ENCODE measurements around the gene ZNF574. TPM values are rescaled to one million over a fixed set of nuclear protein-coding genes. Genes with fewer than 3 reads are reported as not detected.

Gene ZNF574
- total RNA-seq, 1 experiment from 2014 or later: 27.5 TPM

DNA sequence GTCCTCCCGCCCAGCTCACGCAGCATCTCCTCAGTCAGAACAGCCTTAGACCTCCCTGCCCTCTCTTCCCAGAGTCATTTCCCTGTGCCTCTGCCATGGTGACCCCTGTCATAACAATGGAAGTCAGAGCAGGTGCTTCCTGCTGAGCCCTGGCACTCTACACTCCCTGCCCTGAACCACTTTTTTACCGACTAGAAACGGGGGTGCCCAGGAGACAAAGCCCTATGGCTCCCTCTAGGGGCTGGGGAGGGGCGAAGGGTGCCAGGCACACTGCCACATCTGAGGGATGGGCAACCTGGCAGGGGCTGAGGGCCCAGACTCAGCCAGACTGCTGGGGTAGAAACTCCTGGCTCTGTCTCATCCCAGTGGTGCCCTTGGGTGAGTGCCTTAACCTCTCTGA lies 16.4 kb downstream of the ZNF574 start:
- no peaks in the 10 kb centered on the region for H3K36me3 ChIP-seq (ENCODE audit: insufficient read depth, low read length, poor library complexity, severe bottlenecking)
- intact Hi-C loops (cut with micrococcal nuclease; ENCODE audit: unreplicated experiment): no loop called here
- H3K9me3 ChIP-seq (ENCODE audit: low read depth, low read length, poor library complexity, severe bottlenecking): no peaks in the 10 kb centered on the region
- no peak overlapping the region for H3K4me3 ChIP-seq (ENCODE audit: low read depth, low read length, poor library complexity, severe bottlenecking)
- POLR2A ChIA-PET (ENCODE audit: low non-redundant PET): no interaction called here
- CTCF ChIA-PET: interaction anchor here (0.6 kb wide), 1 partner anchor 64 kb away, joined by 5 read pairs; no protein-coding TSS in a partner anchor
- no TSS peak for BruUV-seq (replicated peaks)
- H3K4me1 ChIP-seq (ENCODE audit: insufficient read depth, low read length, poor library complexity, severe bottlenecking): peaks cover 5% of the 10 kb centered on the region
- H3K27ac ChIP-seq (ENCODE audit: low read depth, low read length, poor library complexity, severe bottlenecking): no peak overlapping the region
- DNase-seq (ENCODE audit: low spot score): peak; percentile 56
- H3K27me3 ChIP-seq (replicated peaks; ENCODE audit: insufficient read depth, low read depth, low read length, poor library complexity): no peaks in the 10 kb centered on the region
- TF ChIP-seq, protein P1, sequence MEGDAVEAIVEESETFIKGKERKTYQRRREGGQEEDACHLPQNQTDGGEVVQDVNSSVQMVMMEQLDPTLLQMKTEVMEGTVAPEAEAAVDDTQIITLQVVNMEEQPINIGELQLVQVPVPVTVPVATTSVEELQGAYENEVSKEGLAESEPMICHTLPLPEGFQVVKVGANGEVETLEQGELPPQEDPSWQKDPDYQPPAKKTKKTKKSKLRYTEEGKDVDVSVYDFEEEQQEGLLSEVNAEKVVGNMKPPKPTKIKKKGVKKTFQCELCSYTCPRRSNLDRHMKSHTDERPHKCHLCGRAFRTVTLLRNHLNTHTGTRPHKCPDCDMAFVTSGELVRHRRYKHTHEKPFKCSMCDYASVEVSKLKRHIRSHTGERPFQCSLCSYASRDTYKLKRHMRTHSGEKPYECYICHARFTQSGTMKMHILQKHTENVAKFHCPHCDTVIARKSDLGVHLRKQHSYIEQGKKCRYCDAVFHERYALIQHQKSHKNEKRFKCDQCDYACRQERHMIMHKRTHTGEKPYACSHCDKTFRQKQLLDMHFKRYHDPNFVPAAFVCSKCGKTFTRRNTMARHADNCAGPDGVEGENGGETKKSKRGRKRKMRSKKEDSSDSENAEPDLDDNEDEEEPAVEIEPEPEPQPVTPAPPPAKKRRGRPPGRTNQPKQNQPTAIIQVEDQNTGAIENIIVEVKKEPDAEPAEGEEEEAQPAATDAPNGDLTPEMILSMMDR (conservative IDR thresholded peaks at IDR 0.05; ENCODE audit: low read depth, low read length): peak; percentile 68
- no peak for TF ChIP-seq EZH2 (IDR thresholded peaks at IDR 0.05; ENCODE audit: borderline replicate concordance, low read depth, low read length, poor library complexity, severe bottlenecking)

DNA sequence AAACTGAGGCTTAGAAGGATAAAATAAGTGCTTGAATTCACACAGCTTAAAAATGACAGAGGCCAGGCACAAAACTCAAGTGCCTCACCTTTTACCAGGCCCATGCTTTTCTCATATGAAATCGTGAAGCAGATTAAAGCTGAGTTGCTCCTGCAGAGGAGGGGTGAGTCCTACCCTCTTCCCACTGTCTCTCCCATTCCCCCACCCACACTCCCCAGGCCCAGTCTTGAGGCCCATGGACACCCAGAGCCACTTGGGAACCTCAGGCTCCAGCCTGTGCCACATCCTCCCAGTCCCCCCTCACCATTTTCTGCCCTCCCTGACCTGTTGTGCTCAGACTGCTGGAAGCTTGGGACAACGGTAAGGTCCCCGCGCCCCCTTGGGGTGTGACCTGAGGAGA lies 17.5 kb downstream of the ZNF574 start:
- CTCF ChIA-PET: no interaction called here
- no TSS peak for BruUV-seq (replicated peaks)

DNA sequence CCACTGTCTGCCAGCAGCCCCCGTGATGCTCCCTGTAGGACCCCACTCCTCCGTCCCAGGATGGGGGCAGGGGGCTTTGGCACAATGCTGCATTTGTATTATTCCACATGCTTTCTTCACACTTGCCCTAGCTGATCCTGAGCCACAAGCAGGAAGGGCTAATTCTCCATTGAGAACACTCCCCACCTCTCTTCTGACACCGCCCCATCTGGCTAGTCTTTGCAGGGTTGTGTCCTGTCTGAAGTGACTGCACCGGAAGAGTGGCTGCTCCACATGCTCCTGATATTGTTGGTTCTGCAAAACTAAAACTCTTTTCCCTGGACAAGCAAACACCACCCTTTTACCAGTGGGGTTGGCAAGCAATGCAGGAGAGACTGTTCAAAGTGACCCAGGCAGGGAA lies 18.0 kb downstream of the ZNF574 start:
- Histone ChIP-seq H3K4me1 (ENCODE audit: insufficient read depth, low read length, poor library complexity, severe bottlenecking) (peaks cover 5% of the 10 kb centered on the region), H3K9me3 (ENCODE audit: low read depth, low read length, poor library complexity, severe bottlenecking) (no peaks in the 10 kb centered on the region), H3K4me3 (ENCODE audit: low read depth, low read length, poor library complexity, severe bottlenecking) (no peak overlapping the region), H3K27me3 (replicated peaks; ENCODE audit: insufficient read depth, low read depth, low read length, poor library complexity) (no peaks in the 10 kb centered on the region), H3K36me3 (ENCODE audit: insufficient read depth, low read length, poor library complexity, severe bottlenecking) (no peaks in the 10 kb centered on the region), H3K27ac (ENCODE audit: low read depth, low read length, poor library complexity, severe bottlenecking) (no peak overlapping the region)
- POLR2A ChIA-PET (ENCODE audit: low non-redundant PET): interaction anchor here (0.6 kb wide), 1 partner anchor 30 kb away, joined by 4 read pairs; no protein-coding TSS in a partner anchor
- DNase-seq (ENCODE audit: low spot score): no peak
- TF ChIP-seq, protein P1 (conservative IDR thresholded peaks at IDR 0.05; ENCODE audit: low read depth, low read length): no peak
- no peak for TF ChIP-seq EZH2 (IDR thresholded peaks at IDR 0.05; ENCODE audit: borderline replicate concordance, low read depth, low read length, poor library complexity, severe bottlenecking)
- BruUV-seq (replicated peaks): no TSS peak
- CTCF ChIA-PET: no interaction called here
- intact Hi-C loops (cut with micrococcal nuclease; ENCODE audit: unreplicated experiment): no loop called here

More for the DNA sequence above, 17.5 kb downstream of the ZNF574 start:
- peaks cover 5% of the 10 kb centered on the region for H3K4me1 ChIP-seq (ENCODE audit: insufficient read depth, low read length, poor library complexity, severe bottlenecking)
- H3K9me3 ChIP-seq (ENCODE audit: low read depth, low read length, poor library complexity, severe bottlenecking): no peaks in the 10 kb centered on the region
- no peak overlapping the region for H3K27ac ChIP-seq (ENCODE audit: low read depth, low read length, poor library complexity, severe bottlenecking)
- POLR2A ChIA-PET (ENCODE audit: low non-redundant PET): interaction anchor here (0.6 kb wide), 1 partner anchor 31 kb away, joined by 4 read pairs; no protein-coding TSS in a partner anchor
- TF ChIP-seq EZH2 (IDR thresholded peaks at IDR 0.05; ENCODE audit: borderline replicate concordance, low read depth, low read length, poor library complexity, severe bottlenecking): no peak
- TF ChIP-seq, protein P1 (conservative IDR thresholded peaks at IDR 0.05; ENCODE audit: low read depth, low read length): no peak
- no peaks in the 10 kb centered on the region for H3K36me3 ChIP-seq (ENCODE audit: insufficient read depth, low read length, poor library complexity, severe bottlenecking)
- no peaks in the 10 kb centered on the region for H3K27me3 ChIP-seq (replicated peaks; ENCODE audit: insufficient read depth, low read depth, low read length, poor library complexity)
- no peak overlapping the region for H3K4me3 ChIP-seq (ENCODE audit: low read depth, low read length, poor library complexity, severe bottlenecking)
- no peak for DNase-seq (ENCODE audit: low spot score)
- intact Hi-C loops (cut with micrococcal nuclease; ENCODE audit: unreplicated experiment): no loop called here
